Lung (tissue), 16 donors: ENCODE measurements around the gene TRMT5. TPM values are rescaled to one million over a fixed set of nuclear protein-coding genes. Genes with fewer than 3 reads are reported as not detected.
A peak's percentile ranks its signal among the peaks of the same experiment; 100 is the strongest.

Source experiments
- ATAC-seq: fragments of 200-7000 bp; cut with Tn5 transposase; one replicate; pipeline ENCODE4 v1.9.1; 2020; ENCODE audit warnings: moderate number of reproducible peaks; ENCODE audit not compliant: insufficient read depth, low FRiP score
- DNase-seq, 3 donors: peaks; one replicate each; pipeline ENCODE4 v3.0.0-alpha.2; 2013 to 2017
- H3K27ac ChIP-seq, 2 donors: one replicate each; pipeline ENCODE4 v1.5.1; 2013; ENCODE audit warnings: mild to moderate bottlenecking in 2 of 2, moderate library complexity in 2 of 2, control low read depth in 1 of 2, inconsistent platforms in 1 of 2, low read depth in 1 of 2, low read length in 1 of 2
- H3K27me3 ChIP-seq, 3 donors: one replicate each; pipeline ENCODE4 v1.5.1; 2013; ENCODE audit warnings: low read length in 2 of 3; ENCODE audit not compliant: control insufficient read depth in 3 of 3, insufficient read depth in 3 of 3
- H3K36me3 ChIP-seq, 4 donors: one replicate each; pipeline ENCODE4 v1.5.1; 2013; ENCODE audit warnings: low read length in 4 of 4, mild to moderate bottlenecking in 1 of 4, moderate library complexity in 1 of 4; ENCODE audit not compliant: control insufficient read depth in 4 of 4, insufficient read depth in 4 of 4
- H3K4me1 ChIP-seq, 5 donors: one replicate each; pipeline ENCODE4 v1.5.1; 2013; ENCODE audit warnings: low read length in 5 of 5, mild to moderate bottlenecking in 2 of 5, moderate library complexity in 1 of 5; ENCODE audit not compliant: control insufficient read depth in 5 of 5, insufficient read depth in 5 of 5
- H3K4me3 ChIP-seq: one replicate; pipeline ENCODE4 v1.5.1; 2013; ENCODE audit warnings: mild to moderate bottlenecking, control low read depth, moderate library complexity
- H3K9ac ChIP-seq, 2 donors: one replicate each; pipeline ENCODE4 v1.5.1; 2013; ENCODE audit warnings: low read length in 2 of 2, control low read depth in 1 of 2; ENCODE audit not compliant: insufficient read depth in 1 of 2
- H3K9me3 ChIP-seq, 4 donors: one replicate each; pipeline ENCODE4 v1.5.1; 2013; ENCODE audit warnings: low read length in 3 of 4, mild to moderate bottlenecking in 1 of 4, moderate library complexity in 1 of 4; ENCODE audit not compliant: control insufficient read depth in 4 of 4, insufficient read depth in 3 of 4
- CTCF ChIP-seq: IDR thresholded peaks from 2 replicates; pipeline ENCODE4 v1.5.1; 2012; ENCODE audit warnings: mild to moderate bottlenecking; ENCODE audit errors: control extremely low read depth, extremely low read depth
- WGBS, 2 donors: extraction: QIAGEN DNeasy Blood & Tissue Kit; methylation state at CpG; one replicate each; pipeline ENCODE4 v1.1.7; 2013; 5-methylcytosine and 5-hydroxymethylcytosine counted together
- long read RNA-seq, 5 donors: transcript quantifications; one replicate each; lab custom pipeline, GENCODE V29; 2026
- polyA plus RNA-seq, 2 donors: library from polyadenylated mRNA; stranded (reverse); fragments of 200-250 nt; gene quantifications; one replicate each; pipeline ENCODE4 v1.2.1, GENCODE V29; 2013
- total RNA-seq, 2 donors: library from RNA; depleted of rRNA in 1 of 2; stranded (reverse); fragments of >200 nt in 1 of 2; gene quantifications; one replicate each; pipeline ENCODE4 v1.2.1, GENCODE V29; 2014 to 2021
- donor health status: control.
- donor health status: control.
- donor health status: Bipolar disorder and iron deficiency.
- donor health status: healthy.
- donor health status: DM: yes; HTN: yes; CAD: no.

TRMT5 gene
- 10 to 100 TPM; 10.7 to 14.7 TPM for total RNA-seq
- polyA plus RNA-seq = 1 to 10 TPM; 3.4 to 5.2 TPM
- long read RNA-seq, donor 1, full-length matches to known transcripts = 5 of 12 reads
- long read RNA-seq, donor 1, partial matches to known transcripts = 7 of 12 reads
- long read RNA-seq, donor 1, other reads (novel, unspliced or antisense) = 0 of 12 reads
- long read RNA-seq, donor 2, full-length matches to known transcripts = 1 of 1 reads
- long read RNA-seq, donor 2, partial matches to known transcripts = 0 of 1 reads
- long read RNA-seq, donor 2, other reads (novel, unspliced or antisense) = 0 of 1 reads
- long read RNA-seq, donor 3, full-length matches to known transcripts = 3 of 3 reads
- long read RNA-seq, donor 3, partial matches to known transcripts = 0 of 3 reads
- long read RNA-seq, donor 3, other reads (novel, unspliced or antisense) = 0 of 3 reads
- long read RNA-seq, donor 4, full-length matches to known transcripts = 1 of 6 reads
- long read RNA-seq, donor 4, partial matches to known transcripts = 5 of 6 reads
- long read RNA-seq, donor 4, other reads (novel, unspliced or antisense) = 0 of 6 reads
- long read RNA-seq, donor 5, full-length matches to known transcripts = 4 of 11 reads
- long read RNA-seq, donor 5, partial matches to known transcripts = 7 of 11 reads
- long read RNA-seq, donor 5, other reads (novel, unspliced or antisense) = 0 of 11 reads

GRCh38 chr14:60980811-60981632 is at the start of gene TRMT5, which contains the start of gene SLC38A6:
Gene TRMT5, minus strand, starts transcription at chr14:60981079. Its CDS starts 106 bp downstream, at chr14:60980973.
Gene SLC38A6, plus strand, starts transcription at chr14:60981245. Its CDS starts 33 bp downstream, at chr14:60981278.
- no peaks in the 10 kb centered on the region for H3K27me3 ChIP-seq
- TF ChIP-seq CTCF = no peak
- peak within 1 kb of the TSS; percentile 68 to 95 for H3K27ac ChIP-seq
- peak within 1 kb of the TSS; percentile 85 to 86 for H3K9ac ChIP-seq
- H3K9me3 ChIP-seq = no peaks in the 10 kb centered on the region
- WGBS, 2 donors = 0% methylated on average over 59 of the region's 59 CpGs
- peak within 1 kb of the TSS; percentile 94 for H3K4me3 ChIP-seq
- H3K4me1 ChIP-seq = peaks cover 0 to 21% (median 5%) of the 10 kb centered on the region in 5 donors
- DNase-seq (peak; percentile 96 to 97 (median 96)), ATAC-seq (peak; percentile 94)
- H3K36me3 ChIP-seq = peaks cover 0 to 3% (median under 1%) of the 10 kb centered on the region in 4 donors

GRCh38 chr14:61026526-61026925 is 45.6 kb upstream of the TRMT5 start:
- Histone ChIP-seq H3K9ac (no peak overlapping the region), H3K27me3 (no peaks in the 10 kb centered on the region), H3K27ac (no peak overlapping the region), H3K36me3 (no peaks in the 10 kb centered on the region), H3K4me1 (peaks cover 0 to 5% (median 0%) of the 10 kb centered on the region in 5 donors), H3K9me3 (no peaks in the 10 kb centered on the region), H3K4me3 (no peak overlapping the region)
- TF ChIP-seq CTCF = no peak
- ATAC-seq (no peak), DNase-seq (peak in 2 of 3 donors; percentile 13 to 48)
- 34 to 65% methylated on average over 2 of the region's 2 CpGs for WGBS, 2 donors

GRCh38 chr14:61025251-61026223 is 44.7 kb upstream of the TRMT5 start:
- WGBS, 2 donors = 47 to 56% methylated on average over 7 of the region's 7 CpGs
- Histone ChIP-seq H3K4me3 (no peak overlapping the region), H3K9me3 (no peaks in the 10 kb centered on the region), H3K36me3 (no peaks in the 10 kb centered on the region), H3K27me3 (no peaks in the 10 kb centered on the region), H3K9ac (no peak overlapping the region), H3K27ac (no peak overlapping the region), H3K4me1 (peaks cover 0 to 5% (median 0%) of the 10 kb centered on the region in 5 donors)
- peak; percentile 78 for TF ChIP-seq CTCF
- no peak for ATAC-seq
- peak; percentile 57 to 86 (median 80) for DNase-seq
